ENCODE measurements around the gene ACOX3.

DNA sequence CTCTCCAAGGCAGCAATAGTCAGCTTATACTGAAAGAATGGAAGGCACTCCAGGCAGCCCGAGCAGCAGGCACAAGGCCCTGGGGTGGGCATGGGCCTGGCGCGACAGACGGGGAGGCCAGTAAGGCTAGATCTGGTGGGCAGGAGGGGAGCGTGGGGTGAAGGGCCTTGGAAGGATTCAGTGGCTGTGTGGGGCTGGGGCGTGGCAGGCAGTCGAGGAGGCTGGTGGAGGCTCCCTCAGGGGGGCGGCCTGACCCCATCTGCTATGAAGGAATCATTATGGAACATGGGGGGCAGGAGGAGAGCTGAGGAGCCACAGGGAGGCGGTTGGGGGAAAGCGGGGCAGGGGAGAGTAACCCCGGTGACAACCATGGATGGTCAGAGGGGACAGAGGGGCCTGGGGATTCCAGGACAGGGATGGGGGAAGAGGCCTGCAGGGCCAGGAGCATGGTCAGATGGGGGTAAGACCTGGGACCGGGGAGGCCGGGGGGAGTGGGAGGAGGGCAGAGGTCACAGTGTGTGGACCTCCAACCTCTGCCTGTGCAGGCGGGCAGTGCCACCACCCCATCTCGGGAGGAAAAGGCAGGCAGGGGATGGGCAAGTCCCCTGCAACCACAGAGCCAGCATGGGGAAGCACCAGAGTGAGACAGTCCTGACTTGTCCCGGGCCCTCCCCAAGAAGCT is 70.3 kb downstream of the ACOX3 start:
- TF ChIP-seq, protein P1, sequence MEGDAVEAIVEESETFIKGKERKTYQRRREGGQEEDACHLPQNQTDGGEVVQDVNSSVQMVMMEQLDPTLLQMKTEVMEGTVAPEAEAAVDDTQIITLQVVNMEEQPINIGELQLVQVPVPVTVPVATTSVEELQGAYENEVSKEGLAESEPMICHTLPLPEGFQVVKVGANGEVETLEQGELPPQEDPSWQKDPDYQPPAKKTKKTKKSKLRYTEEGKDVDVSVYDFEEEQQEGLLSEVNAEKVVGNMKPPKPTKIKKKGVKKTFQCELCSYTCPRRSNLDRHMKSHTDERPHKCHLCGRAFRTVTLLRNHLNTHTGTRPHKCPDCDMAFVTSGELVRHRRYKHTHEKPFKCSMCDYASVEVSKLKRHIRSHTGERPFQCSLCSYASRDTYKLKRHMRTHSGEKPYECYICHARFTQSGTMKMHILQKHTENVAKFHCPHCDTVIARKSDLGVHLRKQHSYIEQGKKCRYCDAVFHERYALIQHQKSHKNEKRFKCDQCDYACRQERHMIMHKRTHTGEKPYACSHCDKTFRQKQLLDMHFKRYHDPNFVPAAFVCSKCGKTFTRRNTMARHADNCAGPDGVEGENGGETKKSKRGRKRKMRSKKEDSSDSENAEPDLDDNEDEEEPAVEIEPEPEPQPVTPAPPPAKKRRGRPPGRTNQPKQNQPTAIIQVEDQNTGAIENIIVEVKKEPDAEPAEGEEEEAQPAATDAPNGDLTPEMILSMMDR (IDR thresholded peaks at IDR 0.05), result no peak
- TF ChIP-seq POLR2A (IDR thresholded peaks at IDR 0.05) (no peak), POLR2AphosphoS5 (IDR thresholded peaks at IDR 0.05) (no peak)
